ENCODE measurements around the gene PAN3. TPM values are rescaled to one million over a fixed set of nuclear protein-coding genes. Genes with fewer than 3 reads are reported as not detected.

The PAN3 gene
- total RNA-seq, 1 experiment from 2014 or later = 37.5 TPM

GRCh38 chr13:28321756-28322155 is 183.4 kb downstream of the PAN3 start:
- intact Hi-C loops (cut with micrococcal nuclease; ENCODE audit: unreplicated experiment) = loop anchor here (5.0 to 10.0 kb wide), 4 partner anchors 153 to 476 kb away; partner anchors contain the start of gene POMP
- H3K36me3 Mint-ChIP-seq (ENCODE audit: insufficient read depth, unreplicated experiment) = no peaks in the 10 kb centered on the region
- peaks cover 8% of the 10 kb centered on the region for H3K4me1 Mint-ChIP-seq (ENCODE audit: low read depth, unreplicated experiment)
- H3K4me3 Mint-ChIP-seq (ENCODE audit: unreplicated experiment) = no peak overlapping the region
- POLR2A ChIA-PET = no interaction called here
- H3K27ac Mint-ChIP-seq (ENCODE audit: unreplicated experiment) = no peak overlapping the region
- Histone ChIP-seq H3K27me3 (replicated peaks; ENCODE audit: control insufficient read depth, insufficient read depth, low read length) (no peaks in the 10 kb centered on the region), H3K4me1 (0 out of 2 replicates have a peak, but pooled peaks cover 3% of the 10 kb centered on the region), H3K4me3 (ENCODE audit: low read depth, low read length) (no peak overlapping the region), H3K36me3 (ENCODE audit: control insufficient read depth, insufficient read depth, low read length) (no peaks in the 10 kb centered on the region), H3K9me3 (no peaks in the 10 kb centered on the region)
- no peaks in the 10 kb centered on the region for H3K9me3 Mint-ChIP-seq (ENCODE audit: unreplicated experiment)
- TF ChIP-seq CTCF (IDR thresholded peaks at IDR 0.05; ENCODE audit: insufficient read depth in 1 of 2, low read depth in 1 of 2, low read length in 1 of 2, severe bottlenecking in 1 of 2, unreplicated experiment in 1 of 2) = no peak
- H3K27me3 Mint-ChIP-seq (ENCODE audit: insufficient read depth, unreplicated experiment) = no peaks in the 10 kb centered on the region
- no TSS peak for BruUV-seq (replicated peaks)
- CTCF ChIA-PET = interaction anchor here (0.7 kb wide), 1 partner anchor 702 kb away, joined by 3 read pairs; no protein-coding TSS in a partner anchor
- DNase-seq = no peak

GRCh38 chr13:28322256-28322905 is 184.0 kb downstream of the PAN3 start:
- H3K27ac Mint-ChIP-seq (ENCODE audit: unreplicated experiment) = no peak overlapping the region
- ChIA-PET CTCF (no interaction called here), POLR2A (no interaction called here)
- Histone ChIP-seq H3K9me3 (no peaks in the 10 kb centered on the region), H3K4me3 (ENCODE audit: low read depth, low read length) (no peak overlapping the region), H3K36me3 (ENCODE audit: control insufficient read depth, insufficient read depth, low read length) (no peaks in the 10 kb centered on the region), H3K4me1 (0 out of 2 replicates have a peak, but pooled peaks cover 7% of the 10 kb centered on the region), H3K27me3 (replicated peaks; ENCODE audit: control insufficient read depth, insufficient read depth, low read length) (no peaks in the 10 kb centered on the region)
- no peak for DNase-seq
- H3K4me1 Mint-ChIP-seq (ENCODE audit: low read depth, unreplicated experiment) = peaks cover 14% of the 10 kb centered on the region
- no TSS peak for BruUV-seq (replicated peaks)
- H3K36me3 Mint-ChIP-seq (ENCODE audit: insufficient read depth, unreplicated experiment) = no peaks in the 10 kb centered on the region
- H3K27me3 Mint-ChIP-seq (ENCODE audit: insufficient read depth, unreplicated experiment) = no peaks in the 10 kb centered on the region
- intact Hi-C loops (cut with micrococcal nuclease; ENCODE audit: unreplicated experiment) = loop anchor here (5.0 to 10.0 kb wide), 4 partner anchors 152 to 475 kb away; partner anchors contain the start of gene POMP
- TF ChIP-seq CTCF (IDR thresholded peaks at IDR 0.05; ENCODE audit: insufficient read depth in 1 of 2, low read depth in 1 of 2, low read length in 1 of 2, severe bottlenecking in 1 of 2, unreplicated experiment in 1 of 2) = no peak
- H3K4me3 Mint-ChIP-seq (ENCODE audit: unreplicated experiment) = no peak overlapping the region
- H3K9me3 Mint-ChIP-seq (ENCODE audit: unreplicated experiment) = no peaks in the 10 kb centered on the region

- Mint-ChIP-seq H3K9me3 (ENCODE audit: unreplicated experiment) (no peaks in the 10 kb centered on the region), H3K4me1 (ENCODE audit: low read depth, unreplicated experiment) (peaks cover 14% of the 10 kb centered on the region), H3K27ac (ENCODE audit: unreplicated experiment) (no peak overlapping the region), H3K4me3 (ENCODE audit: unreplicated experiment) (no peak overlapping the region), H3K36me3 (ENCODE audit: insufficient read depth, unreplicated experiment) (no peaks in the 10 kb centered on the region), H3K27me3 (ENCODE audit: insufficient read depth, unreplicated experiment) (no peaks in the 10 kb centered on the region)
- DNase-seq = peak; percentile 75 to 81
- TF ChIP-seq CTCF (IDR thresholded peaks at IDR 0.05; ENCODE audit: insufficient read depth in 1 of 2, low read depth in 1 of 2, low read length in 1 of 2, severe bottlenecking in 1 of 2, unreplicated experiment in 1 of 2) = peak; percentile 90
- Histone ChIP-seq H3K9me3 (no peaks in the 10 kb centered on the region), H3K4me1 (peaks cover 8% of the 10 kb centered on the region; the same call in 1 of the 2 replicates), H3K27me3 (replicated peaks; ENCODE audit: control insufficient read depth, insufficient read depth, low read length) (no peaks in the 10 kb centered on the region), H3K36me3 (ENCODE audit: control insufficient read depth, insufficient read depth, low read length) (no peaks in the 10 kb centered on the region), H3K4me3 (ENCODE audit: low read depth, low read length) (no peak overlapping the region)
- intact Hi-C loops (cut with micrococcal nuclease; ENCODE audit: unreplicated experiment) = loop anchor here (1.0 to 10.0 kb wide), 6 partner anchors 21 to 473 kb away; partner anchors contain the start of gene POMP
- CTCF ChIA-PET = interaction anchor here (0.6 to 1.1 kb wide), 5 partner anchors 73 to 334 kb away, joined by 3 to 5 read pairs (median 3); partner anchors contain the start of gene FLT1
- POLR2A ChIA-PET = no interaction called here
- no TSS peak for BruUV-seq (replicated peaks)
Measured at GRCh38 chr13:28324181-28324789, 185.9 kb downstream of the PAN3 start.
